GM12878 (cell line): ENCODE data around the gene OR6N1. TPM values are rescaled to one million over a fixed set of nuclear protein-coding genes. Genes with fewer than 3 reads are reported as not detected.

ENCODE experiments used
- ATAC-seq: fragments of 200-7000 bp; cut with Tn5 transposase; 3 replicates; pipeline ENCODE4 v1.9.1; 2020; ENCODE audit warnings: mild to moderate bottlenecking, moderate library complexity
- BruUV-seq: library from RNA; stranded (reverse); fragments of 400-500 nt; replicated peaks from 2 replicates; lab custom pipeline; 2021; lab: Mats Ljungman, UMichigan
- CTCF ChIA-PET: fragments of 300-600 bp; sonication (Branson Sonifier 250); formaldehyde crosslinking; extraction: SDS; loops from one replicate; lab custom pipeline; 2021; ENCODE audit warnings: inconsistent platforms; lab: Yijun Ruan, JAX
- POLR2A ChIA-PET: fragments of 350-600 bp; formaldehyde crosslinking; extraction: SDS; loops from one replicate; lab custom pipeline; 2021; ENCODE audit warnings: inconsistent platforms; lab: Charles Lee
- RAD21 ChIA-PET: fragments of 300-600 bp; sonication (Branson Sonifier 250); formaldehyde crosslinking; loops from one replicate; lab custom pipeline; 2023; ENCODE audit warnings: antibody characterized with exemption; ENCODE audit not compliant: unreplicated experiment; lab: Charles Lee
- SMC1A ChIA-PET: fragments of 300-600 bp; sonication (Branson Sonifier 250); formaldehyde crosslinking; loops from one replicate; lab custom pipeline; 2023; ENCODE audit not compliant: unreplicated experiment, uncharacterized antibody; lab: Charles Lee
- DNase-seq: peaks from one replicate; pipeline ENCODE4 v3.0.0-alpha.2; 2011; ENCODE audit warnings: low read depth, low spot score
- FAIRE-seq: peaks from 3 replicates; lab custom pipeline; 2011; peaks lifted over from hg19 to GRCh38; lab: Jason Lieb, UNC
- H2AFZ ChIP-seq: 2 replicates; pipeline ENCODE4 v1.6.0; 2011; ENCODE audit warnings: low read depth, low read length, control low read depth; ENCODE audit not compliant: control insufficient read depth
- H3K27ac ChIP-seq: 2 replicates; pipeline ENCODE4 v1.5.1; 2011; ENCODE audit warnings: control low read depth; ENCODE audit not compliant: control insufficient read depth, insufficient read depth
- H3K27me3 ChIP-seq, 2 experiments: replicated peaks in 1 of 2; 2 replicates each; pipeline versions ENCODE4 v1.6.0 to v1.6.1; 2011; ENCODE audit warnings: low read length in 1 of 2; ENCODE audit not compliant: control insufficient read depth in 2 of 2, insufficient read depth in 2 of 2
- H3K36me3 ChIP-seq, 2 experiments: 2 replicates each; pipeline ENCODE4 v1.5.1; 2011; ENCODE audit warnings: low read length in 1 of 2; ENCODE audit not compliant: control insufficient read depth in 2 of 2, insufficient read depth in 2 of 2
- H3K4me1 ChIP-seq: 2 replicates; pipeline ENCODE4 v1.6.1; 2011; ENCODE audit warnings: mild to moderate bottlenecking, low read length, moderate library complexity, mixed read lengths; ENCODE audit not compliant: control insufficient read depth, insufficient read depth
- H3K4me2 ChIP-seq: 2 replicates; pipeline ENCODE4 v1.6.0; 2011; ENCODE audit warnings: control low read depth; ENCODE audit not compliant: control insufficient read depth, insufficient read depth
- H3K4me3 ChIP-seq: fragments of 200-600 bp; sonication (generic); 2 replicates; pipeline ENCODE4 v1.5.1; 2016
- H3K79me2 ChIP-seq: 2 replicates; pipeline ENCODE4 v1.6.0; 2011; ENCODE audit warnings: low read length; ENCODE audit not compliant: control insufficient read depth, insufficient read depth
- H3K9ac ChIP-seq: 2 replicates; pipeline ENCODE4 v1.8.0; 2011; ENCODE audit warnings: low read length, control low read depth, mixed read lengths; ENCODE audit not compliant: control insufficient read depth, insufficient read depth
- H3K9me3 ChIP-seq: replicated peaks from 3 replicates; pipeline ENCODE4 v1.5.1; 2011; ENCODE audit warnings: mild to moderate bottlenecking, low read length; ENCODE audit not compliant: control insufficient read depth, insufficient read depth
- H4K20me1 ChIP-seq: 2 replicates; pipeline ENCODE4 v1.6.0; 2011; ENCODE audit not compliant: control insufficient read depth, insufficient read depth
- ATF7 ChIP-seq: fragments of 450-650 bp; IDR thresholded peaks from 2 replicates; pipeline ENCODE4 v1.6.1; 2016; ENCODE audit warnings: low read depth, mild to moderate bottlenecking
- BCL11A ChIP-seq: IDR thresholded peaks from 2 replicates; pipeline ENCODE4 v1.6.1; 2011; ENCODE audit warnings: low read depth, low read length
- BMI1 ChIP-seq: fragments of 450-650 bp; IDR thresholded peaks from 2 replicates; pipeline ENCODE4 v1.6.1; 2016; ENCODE audit warnings: mild to moderate bottlenecking, moderate library complexity, borderline replicate concordance
- IKZF1 ChIP-seq: fragments of 450-650 bp; conservative IDR thresholded peaks from 2 replicates; pipeline ENCODE4 v1.6.1; 2017; ENCODE audit warnings: antibody characterized with exemption, mild to moderate bottlenecking
- PRDM15 ChIP-seq: fragments of 450-650 bp; formaldehyde crosslinking; IDR thresholded peaks from 2 replicates; pipeline ENCODE4 v1.4.0; 2020; ENCODE audit warnings: mild to moderate bottlenecking, moderate library complexity
- ZNF217 ChIP-seq: fragments of 450-650 bp; IDR thresholded peaks from 2 replicates; pipeline ENCODE4 v1.6.1; 2017; ENCODE audit warnings: antibody characterized with exemption, mild to moderate bottlenecking
- WGBS: methylation state at CpG from one replicate; pipeline ENCODE4 v1.1.6; 2016; ENCODE audit warnings: low lambda C conversion rate; ENCODE audit not compliant: insufficient replicate concordance, insufficient coverage; ENCODE audit errors: missing lambda C conversion rate; 5-methylcytosine and 5-hydroxymethylcytosine counted together
- in situ Hi-C: fragments of 300-500 bp; cut with MboI; formaldehyde crosslinking; loops from 9 replicates; pipeline ENCODE4 v1.14.3; 2018; ENCODE audit warnings: mixed read lengths
- intact Hi-C: fragments of 100-400 bp; cut with micrococcal nuclease; formaldehyde crosslinking; loops from one replicate; pipeline ENCODE4 v1.14.2; 2022; ENCODE audit not compliant: unreplicated experiment
- polyA plus RNA-seq, 11 experiments: library from polyadenylated mRNA; depleted of rRNA in 4 of 11; unstranded in 6 of 11; stranded (reverse) in 5 of 11; fragments of >200 nt; fragmentation: Nextera tagmentation in 4 of 11; fragmentation: Illumina TruSeq in 1 of 11; extraction: Ambion mirVana in 4 of 11; extraction: Trizol in 1 of 11; gene quantifications; 1 replicate in 1 of 11; 2 replicates in 10 of 11; pipeline versions ENCODE4 v1.2.1 to v1.2.3, GENCODE V29; 2011 to 2016; ENCODE audit warnings: inconsistent platforms in 2 of 11, missing spikeins in 2 of 11, low read depth in 1 of 11
- total RNA-seq, 4 experiments: library from RNA; depleted of rRNA in 3 of 4; stranded (reverse); fragments of >200 nt in 3 of 4; fragmentation: Illumina TruSeq in 1 of 4; extraction: Trizol in 1 of 4; gene quantifications; 2 replicates each; pipeline versions ENCODE4 v1.2.1 to v1.2.3, GENCODE V29; 2013 to 2021

OR6N1 gene
- total and polyA plus RNA-seq, 10 of the 15 experiments (the other 5 are each of a cell fraction or from before 2014, with no cell fraction given) = not detected

- no peak for FAIRE-seq
- Histone ChIP-seq H3K27ac (no peak overlapping the region), H3K4me2 (no peak overlapping the region)
- in situ Hi-C loops = no loop called here
- TF ChIP-seq BMI1 (no peak), ATF7 (no peak), PRDM15 (no peak), IKZF1 (no peak), ZNF217 (no peak), BCL11A (no peak)
- TF ChIP-seq, all 136 proteins: peak for 0
- intact Hi-C loops = no loop called here
- RAD21 ChIA-PET = no interaction called here
- SMC1A ChIA-PET = no interaction called here
- Histone ChIP-seq H3K36me3 (no peaks in the 10 kb centered on the region), H3K79me2 (no peaks in the 10 kb centered on the region), H3K4me1 (no peaks in the 10 kb centered on the region), H3K9ac (no peak overlapping the region), H3K9me3 (no peaks in the 10 kb centered on the region), H2AFZ (no peak overlapping the region), H4K20me1 (no peaks in the 10 kb centered on the region), H3K27me3 (no peaks in the 10 kb centered on the region), H3K4me3 (no peak overlapping the region)
- no TSS peak for BruUV-seq
- CTCF ChIA-PET = no interaction called here
- no peak for DNase-seq
- POLR2A ChIA-PET = no interaction called here
- WGBS = 12% methylated on average over 4 of the region's 4 CpGs
- no peak for ATAC-seq
Measured at GRCh38 chr1:158810311-158810710, 38.3 kb upstream of the OR6N1 start.
